Measurements from ENCODE around the gene PARP8. TPM values are rescaled to one million over a fixed set of nuclear protein-coding genes. Genes with fewer than 3 reads are reported as not detected.

Gene PARP8
- total RNA-seq, 3 donors from 2014 or later (not counting 1 experiment from before 2014, with no cell fraction given) = 359 to 395 (median 372) TPM

GRCh38 chr5:50888751-50889150, 222.3 kb downstream of the PARP8 start:
- 57% methylated on average over 1 of the region's 1 CpG for WGBS (ENCODE audit: insufficient coverage)
- TF ChIP-seq CTCF (IDR thresholded peaks at IDR 0.05) = no peak
- no peak for ATAC-seq
- Mint-ChIP-seq H3K27me3 (ENCODE audit: low read depth in 2 of 2) (peaks cover 20 to 26% of the 10 kb centered on the region in 2 donors), H3K27ac (no peak overlapping the region), H3K4me3 (no peak overlapping the region), H3K36me3 (no peaks in the 10 kb centered on the region), H3K9me3 (no peaks in the 10 kb centered on the region), H3K4me1 (no peaks in the 10 kb centered on the region)
- DNase-seq = no peak
- Histone ChIP-seq H3K4me3 (ENCODE audit: low read length) (no peak overlapping the region), H3K9me3 (ENCODE audit: control insufficient read depth, insufficient read depth, low read length) (no peaks in the 10 kb centered on the region), H3K4me1 (ENCODE audit: control insufficient read depth, insufficient read depth, low read length) (no peaks in the 10 kb centered on the region), H3K27ac (ENCODE audit: low read length) (no peak overlapping the region), H3K36me3 (ENCODE audit: control insufficient read depth, insufficient read depth, low read length) (no peaks in the 10 kb centered on the region), H3K27me3 (ENCODE audit: control insufficient read depth, insufficient read depth, low read length) (peaks cover 2% of the 10 kb centered on the region)
- intact Hi-C loops (cut with micrococcal nuclease) = no loop called here

DNA sequence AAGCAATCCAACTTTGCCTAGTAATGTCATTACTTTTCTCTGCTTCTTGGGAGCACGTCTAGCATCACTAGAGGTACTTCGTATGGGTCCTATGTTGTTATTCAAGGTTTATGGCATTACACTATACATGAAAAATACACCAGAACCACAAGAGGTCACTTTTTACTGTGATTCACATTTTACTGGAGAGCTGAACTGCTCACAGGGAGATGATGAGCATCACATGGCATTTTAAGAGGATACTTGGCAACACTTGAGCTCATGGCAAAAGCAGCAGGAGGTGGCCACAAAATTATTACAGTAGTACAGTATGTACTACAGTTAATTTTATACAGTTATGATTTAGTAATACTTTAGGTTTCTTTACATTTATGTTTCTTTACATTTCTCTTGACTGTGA, 223.4 kb downstream of the PARP8 start:
- 64% methylated on average over 2 of the region's 2 CpGs for WGBS (ENCODE audit: insufficient coverage)
- no peak for TF ChIP-seq CTCF (IDR thresholded peaks at IDR 0.05)
- intact Hi-C loops (cut with micrococcal nuclease) = no loop called here
- Histone ChIP-seq H3K27ac (ENCODE audit: low read length) (no peak overlapping the region), H3K9me3 (ENCODE audit: control insufficient read depth, insufficient read depth, low read length) (no peaks in the 10 kb centered on the region), H3K36me3 (ENCODE audit: control insufficient read depth, insufficient read depth, low read length) (no peaks in the 10 kb centered on the region), H3K27me3 (ENCODE audit: control insufficient read depth, insufficient read depth, low read length) (peaks cover 2% of the 10 kb centered on the region), H3K4me1 (ENCODE audit: control insufficient read depth, insufficient read depth, low read length) (no peaks in the 10 kb centered on the region), H3K4me3 (ENCODE audit: low read length) (no peak overlapping the region)
- ATAC-seq = no peak
- DNase-seq = no peak
- H3K36me3 Mint-ChIP-seq = no peaks in the 10 kb centered on the region
- peaks cover 17 to 23% of the 10 kb centered on the region in 2 donors for H3K27me3 Mint-ChIP-seq (ENCODE audit: low read depth in 2 of 2)
- H3K27ac Mint-ChIP-seq = no peak overlapping the region
- no peaks in the 10 kb centered on the region for H3K4me1 Mint-ChIP-seq
- no peaks in the 10 kb centered on the region for H3K9me3 Mint-ChIP-seq
- H3K4me3 Mint-ChIP-seq = no peak overlapping the region

Other genes starting within 250 kb of the PARP8 start
- gene EMB, start 225.3 kb upstream of the PARP8 start, total RNA-seq = 100 to 1,000 TPM; 179 to 223 (median 199) TPM

Measured in natural killer cell (primary cell).